PC-9 (cell line): ENCODE measurements around the gene ERMP1.

Source experiments
- EZH2 ChIP-seq: fragments of 200-600 bp; sonication (generic); IDR thresholded peaks from 2 replicates; pipeline ENCODE4 v1.8.0; 2017; ENCODE audit warnings: antibody characterized with exemption, low read depth
- TF ChIP-seq, protein P1 (sequence below): fragments of 200-600 bp; sonication (generic); conservative IDR thresholded peaks from 2 replicates; pipeline ENCODE4 v1.6.1; 2017; ENCODE audit warnings: mixed run types, antibody characterized with exemption, mild to moderate bottlenecking, moderate library complexity

DNA sequence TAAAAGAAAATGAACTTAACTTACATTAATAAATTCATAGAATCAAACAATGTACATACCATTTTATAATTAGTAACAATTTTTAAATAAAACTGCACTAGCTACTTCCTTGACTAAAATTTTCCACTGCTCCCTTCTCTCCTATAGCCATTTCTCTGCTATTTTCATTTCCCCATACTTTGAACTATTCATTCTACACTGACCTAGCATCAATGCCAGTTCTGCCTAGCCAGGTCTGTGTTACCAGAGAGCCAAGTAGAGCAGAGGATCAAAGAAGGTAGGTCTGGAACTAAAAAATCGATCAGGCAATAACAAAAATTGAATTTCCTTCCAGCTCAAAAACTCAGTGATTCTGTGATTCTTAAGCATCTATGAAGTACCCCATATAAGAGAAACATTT, 84.5 kb downstream of the ERMP1 start:
- TF ChIP-seq, protein P1, sequence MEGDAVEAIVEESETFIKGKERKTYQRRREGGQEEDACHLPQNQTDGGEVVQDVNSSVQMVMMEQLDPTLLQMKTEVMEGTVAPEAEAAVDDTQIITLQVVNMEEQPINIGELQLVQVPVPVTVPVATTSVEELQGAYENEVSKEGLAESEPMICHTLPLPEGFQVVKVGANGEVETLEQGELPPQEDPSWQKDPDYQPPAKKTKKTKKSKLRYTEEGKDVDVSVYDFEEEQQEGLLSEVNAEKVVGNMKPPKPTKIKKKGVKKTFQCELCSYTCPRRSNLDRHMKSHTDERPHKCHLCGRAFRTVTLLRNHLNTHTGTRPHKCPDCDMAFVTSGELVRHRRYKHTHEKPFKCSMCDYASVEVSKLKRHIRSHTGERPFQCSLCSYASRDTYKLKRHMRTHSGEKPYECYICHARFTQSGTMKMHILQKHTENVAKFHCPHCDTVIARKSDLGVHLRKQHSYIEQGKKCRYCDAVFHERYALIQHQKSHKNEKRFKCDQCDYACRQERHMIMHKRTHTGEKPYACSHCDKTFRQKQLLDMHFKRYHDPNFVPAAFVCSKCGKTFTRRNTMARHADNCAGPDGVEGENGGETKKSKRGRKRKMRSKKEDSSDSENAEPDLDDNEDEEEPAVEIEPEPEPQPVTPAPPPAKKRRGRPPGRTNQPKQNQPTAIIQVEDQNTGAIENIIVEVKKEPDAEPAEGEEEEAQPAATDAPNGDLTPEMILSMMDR: no peak
- no peak for TF ChIP-seq EZH2
